GM12875 (cell line): Measurements from ENCODE around the gene RNF44.

Experiments used
- H3K4me3 ChIP-seq: one replicate; pipeline ENCODE4 v1.5.1; 2011; ENCODE audit warnings: low read depth, low read length, control low read depth
- TF ChIP-seq, protein P1 (sequence below): IDR thresholded peaks from 2 replicates; pipeline ENCODE4 v1.5.1; 2011; ENCODE audit warnings: low read depth, mild to moderate bottlenecking, control low read depth, inconsistent platforms, low read length, moderate library complexity, borderline replicate concordance; ENCODE audit not compliant: insufficient read depth

Gene RNF44

DNA sequence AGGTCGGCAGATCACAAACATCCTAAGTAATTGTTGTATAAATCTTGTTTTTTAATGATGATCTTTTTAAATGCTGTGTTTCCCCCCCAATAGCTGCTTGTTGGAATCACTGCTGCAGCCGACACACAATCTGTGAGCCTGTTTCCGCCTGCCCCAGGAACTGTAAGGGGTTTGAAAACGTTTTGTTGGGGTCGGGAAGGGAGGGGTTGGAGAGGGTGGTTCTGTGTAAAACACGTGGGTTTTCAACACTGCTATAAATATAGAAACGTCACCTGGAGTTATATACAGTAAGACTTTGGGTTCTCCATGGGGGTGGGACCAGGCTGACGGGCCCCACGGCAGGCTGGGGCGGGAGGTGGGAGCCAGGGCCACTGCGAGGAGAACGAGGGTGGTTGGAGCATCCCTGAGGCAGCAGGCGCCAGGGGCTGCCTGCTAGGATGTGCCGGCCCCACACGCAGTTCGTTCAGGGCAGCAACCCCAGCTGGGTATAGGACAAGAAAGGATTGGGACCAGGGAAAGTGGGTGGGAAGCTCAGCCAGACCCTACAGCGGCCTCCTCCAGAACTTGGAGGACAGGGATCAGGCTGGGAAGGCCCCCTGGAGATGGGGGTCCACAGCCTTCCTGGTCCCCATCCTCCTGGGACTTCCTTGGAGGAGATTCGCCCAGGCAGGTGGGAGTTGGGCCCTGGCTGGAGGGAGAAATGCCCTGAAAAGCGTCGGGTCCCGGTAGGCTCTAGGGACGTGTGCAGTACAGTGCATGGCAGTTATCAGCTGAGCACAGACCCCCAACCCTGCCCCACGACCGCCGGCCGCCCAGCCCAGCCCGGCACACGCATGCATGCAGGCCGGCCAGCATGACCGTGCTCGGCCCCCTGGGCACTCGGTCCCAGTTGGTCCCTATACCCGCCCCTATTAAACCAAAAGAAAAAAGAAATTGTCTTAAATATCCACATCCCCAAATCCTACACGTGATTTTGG, 9.7 kb downstream of the RNF44 start:
- TF ChIP-seq, protein P1, sequence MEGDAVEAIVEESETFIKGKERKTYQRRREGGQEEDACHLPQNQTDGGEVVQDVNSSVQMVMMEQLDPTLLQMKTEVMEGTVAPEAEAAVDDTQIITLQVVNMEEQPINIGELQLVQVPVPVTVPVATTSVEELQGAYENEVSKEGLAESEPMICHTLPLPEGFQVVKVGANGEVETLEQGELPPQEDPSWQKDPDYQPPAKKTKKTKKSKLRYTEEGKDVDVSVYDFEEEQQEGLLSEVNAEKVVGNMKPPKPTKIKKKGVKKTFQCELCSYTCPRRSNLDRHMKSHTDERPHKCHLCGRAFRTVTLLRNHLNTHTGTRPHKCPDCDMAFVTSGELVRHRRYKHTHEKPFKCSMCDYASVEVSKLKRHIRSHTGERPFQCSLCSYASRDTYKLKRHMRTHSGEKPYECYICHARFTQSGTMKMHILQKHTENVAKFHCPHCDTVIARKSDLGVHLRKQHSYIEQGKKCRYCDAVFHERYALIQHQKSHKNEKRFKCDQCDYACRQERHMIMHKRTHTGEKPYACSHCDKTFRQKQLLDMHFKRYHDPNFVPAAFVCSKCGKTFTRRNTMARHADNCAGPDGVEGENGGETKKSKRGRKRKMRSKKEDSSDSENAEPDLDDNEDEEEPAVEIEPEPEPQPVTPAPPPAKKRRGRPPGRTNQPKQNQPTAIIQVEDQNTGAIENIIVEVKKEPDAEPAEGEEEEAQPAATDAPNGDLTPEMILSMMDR: no peak
- H3K4me3 ChIP-seq: no peak overlapping the region

DNA sequence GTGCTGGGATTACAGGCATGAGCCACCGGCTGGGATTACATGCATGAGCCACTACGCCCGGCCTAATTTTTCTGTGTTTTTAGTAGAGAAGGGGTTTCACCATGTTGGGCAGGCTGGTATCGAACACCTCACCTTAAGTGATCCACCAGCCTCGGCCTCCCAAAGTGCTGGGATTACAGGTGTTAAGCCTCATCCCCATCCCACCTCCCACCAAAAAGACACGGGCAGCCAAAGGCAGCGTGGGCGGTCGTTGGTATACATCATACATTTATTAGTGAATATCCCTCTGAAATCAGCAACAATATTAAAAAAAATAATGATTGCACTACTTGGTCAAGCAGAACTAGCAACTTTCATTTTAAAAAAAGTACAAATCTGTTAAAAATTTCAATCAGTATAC, 10.7 kb downstream of the RNF44 start:
- TF ChIP-seq, protein P1: no peak

DNA sequence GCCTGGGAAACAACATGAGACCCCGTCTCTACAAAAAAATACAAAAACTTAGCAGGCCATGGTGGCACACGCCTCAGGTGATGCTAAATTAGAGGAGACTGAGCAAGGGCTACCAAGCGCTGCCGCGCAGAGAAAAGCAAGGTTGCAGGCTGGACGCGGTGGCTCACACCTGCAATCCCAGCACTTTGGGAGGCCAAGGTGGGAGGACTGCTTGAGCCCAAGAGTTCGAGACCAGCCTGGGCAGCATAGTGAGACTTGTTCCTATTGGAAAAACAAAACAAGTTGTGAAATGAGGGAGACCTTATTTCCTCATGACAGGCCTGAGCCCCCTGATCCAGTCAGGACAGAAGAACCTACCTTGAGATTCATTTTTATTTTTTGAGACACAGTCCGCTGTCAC, 11.5 kb downstream of the RNF44 start:
- TF ChIP-seq, protein P1: no peak
- H3K4me3 ChIP-seq: no peak overlapping the region

More for the DNA sequence above, 10.7 kb downstream of the RNF44 start:
- H3K4me3 ChIP-seq: no peak overlapping the region

DNA sequence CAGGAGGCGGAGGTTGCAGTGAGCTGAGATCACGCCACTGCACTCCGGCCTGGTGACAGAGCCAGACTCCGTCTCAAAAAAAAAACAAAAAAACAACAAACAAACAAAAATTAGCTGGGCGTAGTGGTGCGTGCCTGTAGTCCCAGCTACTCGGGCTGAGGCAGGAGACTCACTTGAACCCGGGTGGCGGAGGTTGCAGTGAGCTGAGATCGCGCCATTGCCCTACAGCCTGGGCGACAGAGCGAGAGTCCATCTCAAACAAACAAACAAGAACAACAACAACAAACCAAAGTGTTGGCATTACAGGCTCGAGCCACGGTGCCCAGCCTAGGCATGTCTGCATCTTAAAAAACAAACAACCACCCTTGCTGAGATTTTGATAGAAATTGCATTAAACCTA, 12.2 kb downstream of the RNF44 start:
- no peak overlapping the region for H3K4me3 ChIP-seq
- TF ChIP-seq, protein P1: no peak

DNA sequence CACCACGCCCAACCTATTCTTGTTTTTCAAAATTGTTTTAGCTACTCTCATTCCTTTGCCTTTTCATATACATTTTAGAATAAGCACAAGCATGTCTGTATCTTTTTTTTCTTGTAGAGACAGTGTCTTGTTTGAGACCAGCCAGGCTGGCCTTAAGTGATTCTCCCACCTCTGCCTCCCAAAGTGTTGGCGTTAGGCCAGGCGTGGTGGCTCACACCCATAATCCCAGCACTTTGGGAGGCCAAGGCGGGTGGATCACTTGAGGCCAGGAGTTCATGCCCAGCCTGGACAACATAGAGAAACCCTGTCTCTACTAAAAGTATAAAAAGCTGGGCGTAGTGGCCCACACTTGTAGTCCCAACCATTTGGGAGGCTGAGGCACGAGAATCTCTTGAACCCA, 13.1 kb downstream of the RNF44 start:
- TF ChIP-seq, protein P1: no peak
- H3K4me3 ChIP-seq: no peak overlapping the region

DNA sequence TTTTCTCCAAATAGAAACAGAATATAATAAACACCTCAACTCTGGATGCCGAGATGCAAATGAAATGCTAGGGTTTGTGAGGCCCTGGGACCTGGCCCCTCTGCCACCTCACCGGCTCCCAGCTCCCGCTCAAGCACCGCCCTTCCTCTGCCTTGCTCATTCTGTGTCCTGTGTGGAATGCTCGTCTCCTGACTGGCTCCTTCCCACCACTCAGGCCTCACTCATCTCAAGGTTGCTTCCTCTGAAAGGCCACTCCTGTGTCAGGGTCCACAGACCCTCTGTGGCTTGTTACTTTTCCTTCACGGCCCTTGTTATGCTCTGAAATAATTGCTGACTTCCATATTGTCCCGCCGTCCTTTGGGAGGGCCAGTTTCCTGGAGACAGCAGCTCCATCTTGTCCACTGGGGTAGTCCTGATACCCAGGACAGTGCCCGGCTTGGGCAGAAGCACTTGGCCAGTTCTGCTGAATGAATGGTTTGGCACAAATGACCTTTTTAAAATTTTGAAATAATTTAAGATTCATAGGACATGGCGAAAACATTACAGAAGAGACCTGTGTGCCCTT, 15.4 kb downstream of the RNF44 start:
- TF ChIP-seq, protein P1: no peak
- H3K4me3 ChIP-seq: no peak overlapping the region
